ENCODE data around the gene GAB2. TPM values are rescaled to one million over a fixed set of nuclear protein-coding genes. Genes with fewer than 3 reads are reported as not detected.

Gene GAB2
- total RNA-seq, 2 experiments from 2014 or later, result 1.2 to 1.3 TPM

DNA sequence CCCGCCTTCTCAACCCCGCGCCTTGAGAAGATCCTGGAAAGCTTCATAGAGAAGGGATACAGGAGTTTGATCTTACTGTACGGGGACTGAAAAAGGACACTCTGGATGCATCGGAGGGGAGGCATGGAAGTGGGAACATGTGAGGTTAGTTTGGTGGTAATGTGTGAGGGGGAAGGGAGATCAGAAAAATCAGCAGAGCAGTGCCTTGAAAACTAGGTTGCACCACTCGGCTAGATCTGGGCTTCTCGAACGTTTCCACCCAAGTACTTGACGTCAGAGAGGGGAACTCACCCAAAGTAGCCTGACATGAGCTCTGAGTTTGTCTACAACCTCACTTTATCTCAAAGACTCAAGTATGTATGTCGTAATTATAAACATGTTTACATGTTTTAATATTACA is 214.4 kb downstream of the GAB2 start:
- ChIA-PET CTCF (ENCODE audit: unreplicated experiment) (no interaction called here), POLR2A (no interaction called here)
- Histone ChIP-seq H4K20me1 (ENCODE audit: insufficient read depth, low read length) (no peaks in the 10 kb centered on the region), H2AFZ (ENCODE audit: low read length) (peak overlapping the region; percentile 79), H3K4me1 (ENCODE audit: insufficient read depth, low read length, poor library complexity, severe bottlenecking) (peaks cover 15% of the 10 kb centered on the region), H3K36me3 (ENCODE audit: insufficient read depth, low read length) (no peaks in the 10 kb centered on the region), H3K79me2 (ENCODE audit: insufficient read depth, low read depth, low read length) (no peaks in the 10 kb centered on the region), H3K9me2 (ENCODE audit: insufficient read depth, low read length) (no peaks in the 10 kb centered on the region), H3K4me2 (ENCODE audit: low read length) (peak overlapping the region; percentile 63), H3K4me3 (ENCODE audit: low read depth, low read length, poor library complexity, severe bottlenecking) (peak overlapping the region; percentile 18), H3K27ac (ENCODE audit: low read depth, low read length, poor library complexity, severe bottlenecking) (peak overlapping the region; percentile 3), H3K9me3 (ENCODE audit: low read length) (no peaks in the 10 kb centered on the region)
- TF ChIP-seq EZH2phosphoT487 (IDR thresholded peaks at IDR 0.05; ENCODE audit: borderline replicate concordance, low read depth, low read length), result no peak
- TF ChIP-seq, protein P1, sequence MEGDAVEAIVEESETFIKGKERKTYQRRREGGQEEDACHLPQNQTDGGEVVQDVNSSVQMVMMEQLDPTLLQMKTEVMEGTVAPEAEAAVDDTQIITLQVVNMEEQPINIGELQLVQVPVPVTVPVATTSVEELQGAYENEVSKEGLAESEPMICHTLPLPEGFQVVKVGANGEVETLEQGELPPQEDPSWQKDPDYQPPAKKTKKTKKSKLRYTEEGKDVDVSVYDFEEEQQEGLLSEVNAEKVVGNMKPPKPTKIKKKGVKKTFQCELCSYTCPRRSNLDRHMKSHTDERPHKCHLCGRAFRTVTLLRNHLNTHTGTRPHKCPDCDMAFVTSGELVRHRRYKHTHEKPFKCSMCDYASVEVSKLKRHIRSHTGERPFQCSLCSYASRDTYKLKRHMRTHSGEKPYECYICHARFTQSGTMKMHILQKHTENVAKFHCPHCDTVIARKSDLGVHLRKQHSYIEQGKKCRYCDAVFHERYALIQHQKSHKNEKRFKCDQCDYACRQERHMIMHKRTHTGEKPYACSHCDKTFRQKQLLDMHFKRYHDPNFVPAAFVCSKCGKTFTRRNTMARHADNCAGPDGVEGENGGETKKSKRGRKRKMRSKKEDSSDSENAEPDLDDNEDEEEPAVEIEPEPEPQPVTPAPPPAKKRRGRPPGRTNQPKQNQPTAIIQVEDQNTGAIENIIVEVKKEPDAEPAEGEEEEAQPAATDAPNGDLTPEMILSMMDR (conservative IDR thresholded peaks at IDR 0.05; ENCODE audit: low read length), result no peak
- BruUV-seq (replicated peaks), result no TSS peak
- DNase-seq (ENCODE audit: low spot score), result no peak
- intact Hi-C loops (cut with micrococcal nuclease; ENCODE audit: unreplicated experiment), result no loop called here

DNA sequence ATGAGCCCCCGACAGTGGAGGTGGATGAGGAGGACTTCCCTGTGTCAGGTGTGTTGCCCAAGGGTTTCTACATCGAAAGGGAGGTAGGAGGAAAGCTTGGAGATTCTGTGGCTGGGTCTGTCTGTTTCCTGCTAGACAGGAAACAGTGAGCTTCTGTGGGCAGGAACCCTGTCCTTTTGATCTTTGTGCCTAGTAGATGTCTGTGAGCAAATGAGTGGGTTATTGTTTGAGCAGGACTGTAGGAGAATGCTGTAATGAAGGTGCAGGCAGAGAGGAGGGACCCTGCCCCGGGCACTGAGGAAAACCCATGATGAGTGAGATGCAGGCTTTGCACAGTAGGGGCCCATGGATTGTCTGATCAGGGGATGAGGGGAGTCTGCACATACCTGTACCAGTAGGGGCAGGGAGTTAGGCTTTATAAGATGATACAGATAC is 214.9 kb downstream of the GAB2 start:
- Histone ChIP-seq H3K4me1 (ENCODE audit: insufficient read depth, low read length, poor library complexity, severe bottlenecking) (peaks cover 15% of the 10 kb centered on the region), H3K4me3 (ENCODE audit: low read depth, low read length, poor library complexity, severe bottlenecking) (peak overlapping the region; percentile 18)

More for the DNA sequence above, 214.9 kb downstream of the GAB2 start:
- peak; percentile 52 for DNase-seq (ENCODE audit: low spot score)
- ChIA-PET POLR2A (interaction anchor here (0.7 kb wide), 1 partner anchor 231 kb away, joined by 3 read pairs; no protein-coding TSS in a partner anchor), CTCF (ENCODE audit: unreplicated experiment) (no interaction called here)
- Histone ChIP-seq H3K4me2 (ENCODE audit: low read length) (peak overlapping the region; percentile 63), H2AFZ (ENCODE audit: low read length) (peak overlapping the region; percentile 79), H3K79me2 (ENCODE audit: insufficient read depth, low read depth, low read length) (no peaks in the 10 kb centered on the region), H3K9me3 (ENCODE audit: low read length) (no peaks in the 10 kb centered on the region), H3K36me3 (ENCODE audit: insufficient read depth, low read length) (no peaks in the 10 kb centered on the region), H4K20me1 (ENCODE audit: insufficient read depth, low read length) (no peaks in the 10 kb centered on the region), H3K27ac (ENCODE audit: low read depth, low read length, poor library complexity, severe bottlenecking) (peak overlapping the region; percentile 3), H3K9me2 (ENCODE audit: insufficient read depth, low read length) (no peaks in the 10 kb centered on the region)
- no peak for TF ChIP-seq EZH2phosphoT487 (IDR thresholded peaks at IDR 0.05; ENCODE audit: borderline replicate concordance, low read depth, low read length)
- TF ChIP-seq, protein P1 (conservative IDR thresholded peaks at IDR 0.05; ENCODE audit: low read length), result no peak
- intact Hi-C loops (cut with micrococcal nuclease; ENCODE audit: unreplicated experiment), result no loop called here
- no TSS peak for BruUV-seq (replicated peaks)
